PC-3 (cell line): Measurements from ENCODE around the gene ARL13B.

Experiments
- CTCF ChIP-seq: fragments of 300-600 bp; sonication (generic); conservative IDR thresholded peaks from 2 replicates; pipeline ENCODE4 v1.5.1; 2017; ENCODE audit warnings: antibody characterized with exemption, low read depth, mild to moderate bottlenecking, low read length
- EZH2phosphoT487 ChIP-seq: fragments of 300-600 bp; sonication (generic); IDR thresholded peaks from 2 replicates; pipeline ENCODE4 v1.6.1; 2018; ENCODE audit warnings: mild to moderate bottlenecking, antibody characterized with exemption, low read length, borderline replicate concordance

GRCh38 chr3:94083261-94083660 lies 103.3 kb downstream of the ARL13B start:
- TF ChIP-seq CTCF (no peak), EZH2phosphoT487 (no peak)
